LNCaP clone FGC (cell line): ENCODE measurements around the gene IZUMO1.
"Not testable (repeated sequence)": the region's sequence is repeated elsewhere in the genome, so short reads cannot be mapped to it uniquely, and the experiment has no call there.

ENCODE experiments used
- DNase-seq: peaks from one replicate; pipeline ENCODE4 v3.0.0-alpha.2; 2011; ENCODE audit warnings: low read depth
- H3K4me3 ChIP-seq: 2 replicates; pipeline ENCODE4 v1.5.1; 2011; ENCODE audit warnings: mild to moderate bottlenecking, low read depth, low read length, control low read depth
- CTCF ChIP-seq: IDR thresholded peaks from 2 replicates; pipeline ENCODE4 v1.5.1; 2012; ENCODE audit warnings: mild to moderate bottlenecking; ENCODE audit not compliant: control insufficient read depth, insufficient read depth; ENCODE audit errors: extremely low read depth

IZUMO1 gene

GRCh38 chr19:48695743-48696352 is 50.9 kb downstream of the IZUMO1 start, which contains the start of gene FUT2:
Gene FUT2, plus strand, starts transcription at chr19:48695971. Its CDS starts 6,986 bp downstream, at chr19:48702957.
- no peak for DNase-seq
- no peak within 1 kb of the TSS for H3K4me3 ChIP-seq
- no peak for TF ChIP-seq CTCF

GRCh38 chr19:48693629-48694028 is 53.1 kb downstream of the IZUMO1 start:
- DNase-seq, H3K4me3 ChIP-seq: not testable (repeated sequence)
